MCF 10A (cell line): ENCODE results near the gene LILRA2. TPM values are rescaled to one million over a fixed set of nuclear protein-coding genes. Genes with fewer than 3 reads are reported as not detected.

Source experiments
- BruUV-seq: library from RNA; stranded (reverse); fragments of 400-500 nt; replicated peaks from 2 replicates; lab custom pipeline; 2021; lab: Mats Ljungman, UMichigan
- CTCF ChIA-PET: fragments of 300-600 bp; sonication (Branson Sonifier 250); formaldehyde crosslinking; extraction: SDS; loops from one replicate; lab custom pipeline; 2021; ENCODE audit warnings: antibody characterized with exemption, inconsistent platforms; lab: Yijun Ruan, JAX
- POLR2A ChIA-PET: fragments of 300-600, 350-650 bp; sonication (Branson Sonifier 250); formaldehyde crosslinking; extraction: SDS; loops from one replicate; lab custom pipeline; 2020; ENCODE audit warnings: antibody characterized with exemption, inconsistent platforms; lab: Yijun Ruan, JAX
- DNase-seq: peaks from one replicate; pipeline ENCODE4 v3.0.0-alpha.2; 2018; ENCODE audit not compliant: unreplicated experiment
- H3K27ac Mint-ChIP-seq: one replicate; pipeline ENCODE4 v1.8.0; 2022; ENCODE audit warnings: mild to moderate bottlenecking, low read depth, mixed read lengths; ENCODE audit not compliant: unreplicated experiment
- H3K27me3 Mint-ChIP-seq: one replicate; pipeline ENCODE4 v1.8.0; 2022; ENCODE audit warnings: mixed read lengths; ENCODE audit not compliant: insufficient read depth, unreplicated experiment
- H3K36me3 Mint-ChIP-seq: one replicate; pipeline ENCODE4 v1.8.0; 2022; ENCODE audit warnings: mild to moderate bottlenecking, moderate library complexity, mixed read lengths; ENCODE audit not compliant: insufficient read depth, unreplicated experiment
- H3K4me1 Mint-ChIP-seq: one replicate; pipeline ENCODE4 v1.8.0; 2022; ENCODE audit warnings: mixed read lengths; ENCODE audit not compliant: insufficient read depth, unreplicated experiment
- H3K4me3 Mint-ChIP-seq: one replicate; pipeline ENCODE4 v1.8.0; 2022; ENCODE audit warnings: mild to moderate bottlenecking, moderate library complexity, mixed read lengths; ENCODE audit not compliant: unreplicated experiment
- H3K9me3 Mint-ChIP-seq: one replicate; pipeline ENCODE4 v1.8.0; 2022; ENCODE audit warnings: mixed read lengths; ENCODE audit not compliant: unreplicated experiment
- CTCF ChIP-seq: fragments of 200-600 bp; IDR thresholded peaks from one replicate; pipeline ENCODE4 v1.8.0; 2022; ENCODE audit warnings: antibody characterized with exemption, mild to moderate bottlenecking; ENCODE audit not compliant: unreplicated experiment
- intact Hi-C: fragments of 100-400 bp; cut with micrococcal nuclease; formaldehyde crosslinking; loops from 2 replicates; pipeline ENCODE4 v1.14.1; 2022
- total RNA-seq: library from RNA; stranded (reverse); gene quantifications from 2 replicates; pipeline ENCODE4 v1.2.3, GENCODE V29; 2022

The LILRA2 gene
- total RNA-seq, 1 experiment from 2014 or later = not detected

DNA sequence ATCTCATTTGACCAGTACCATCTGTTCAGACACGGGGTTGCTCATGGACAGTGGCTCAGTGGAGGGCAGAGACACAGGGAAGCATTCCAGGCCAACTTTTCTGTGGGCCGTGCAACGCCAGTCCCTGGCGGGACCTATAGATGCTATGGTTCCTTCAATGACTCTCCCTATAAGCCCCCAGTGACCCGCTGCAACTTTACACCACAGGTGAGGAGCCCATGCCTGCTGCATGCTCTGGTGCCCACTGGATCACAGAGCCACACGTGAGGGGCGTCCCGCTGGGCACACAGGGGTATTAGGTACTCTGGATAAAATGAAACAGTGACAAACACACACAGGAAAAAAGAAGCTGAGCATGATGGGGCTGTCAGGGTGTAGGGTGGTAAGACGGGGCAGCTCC, 36.6 kb upstream of the LILRA2 start:
- TF ChIP-seq CTCF = no peak
- Mint-ChIP-seq H3K27me3 (no peaks in the 10 kb centered on the region), H3K9me3 (peaks cover 15% of the 10 kb centered on the region), H3K4me3 (no peak overlapping the region), H3K27ac (no peak overlapping the region), H3K4me1 (no peaks in the 10 kb centered on the region), H3K36me3 (no peaks in the 10 kb centered on the region)
- BruUV-seq = no TSS peak
- CTCF ChIA-PET = interaction anchor here (0.6 kb wide), 1 partner anchor 1110 kb away, joined by 7 read pairs; no protein-coding TSS in a partner anchor
- intact Hi-C loops = no loop called here
- POLR2A ChIA-PET = no interaction called here
- DNase-seq = no peak

GRCh38 chr19:54541712-54542111, 31.9 kb upstream of the LILRA2 start:
- BruUV-seq = no TSS peak
- Mint-ChIP-seq H3K36me3 (no peaks in the 10 kb centered on the region), H3K27me3 (no peaks in the 10 kb centered on the region), H3K9me3 (peaks cover 23% of the 10 kb centered on the region), H3K4me3 (no peak overlapping the region), H3K27ac (no peak overlapping the region), H3K4me1 (no peaks in the 10 kb centered on the region)
- CTCF ChIA-PET = no interaction called here
- intact Hi-C loops = no loop called here
- no peak for TF ChIP-seq CTCF
- no peak for DNase-seq
- POLR2A ChIA-PET = no interaction called here

DNA sequence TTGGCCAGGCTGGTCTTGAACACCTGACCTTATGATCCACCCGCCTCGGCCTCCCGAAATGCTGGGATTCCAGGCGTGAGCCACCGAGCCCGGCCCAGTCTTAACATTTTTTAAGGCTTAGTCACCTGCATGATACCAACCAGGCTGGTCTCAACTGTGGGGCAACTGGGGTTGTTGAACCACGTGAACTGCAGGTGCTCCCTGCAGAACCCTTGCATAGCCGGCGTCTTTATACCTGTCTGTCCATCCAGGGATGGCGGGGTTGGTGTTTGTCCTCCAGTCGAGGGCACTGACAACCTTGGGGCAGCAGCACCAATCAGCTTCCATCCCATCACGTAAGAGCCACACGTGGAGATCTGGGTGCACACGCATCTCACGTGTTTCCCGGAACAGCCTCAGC, 24.8 kb upstream of the LILRA2 start:
- no peaks in the 10 kb centered on the region for H3K4me1 Mint-ChIP-seq
- H3K9me3 Mint-ChIP-seq = peaks cover 32% of the 10 kb centered on the region
- H3K4me3 Mint-ChIP-seq = no peak overlapping the region
- ChIA-PET CTCF (no interaction called here), POLR2A (no interaction called here)
- H3K36me3 Mint-ChIP-seq = no peaks in the 10 kb centered on the region
- intact Hi-C loops = no loop called here
- DNase-seq = no peak
- no peak overlapping the region for H3K27ac Mint-ChIP-seq
- no peak for TF ChIP-seq CTCF
- BruUV-seq = no TSS peak
- no peaks in the 10 kb centered on the region for H3K27me3 Mint-ChIP-seq

GRCh38 chr19:54549224-54549623, 24.4 kb upstream of the LILRA2 start:
- H3K36me3 Mint-ChIP-seq = no peaks in the 10 kb centered on the region
- BruUV-seq = no TSS peak
- ChIA-PET CTCF (interaction anchor here (0.6 to 0.9 kb wide), 2 partner anchors 70 to 1465 kb away, joined by 3 to 5 read pairs; no protein-coding TSS in a partner anchor), POLR2A (no interaction called here)
- intact Hi-C loops = no loop called here
- no peak for DNase-seq
- H3K4me1 Mint-ChIP-seq = no peaks in the 10 kb centered on the region
- no peaks in the 10 kb centered on the region for H3K27me3 Mint-ChIP-seq
- no peak for TF ChIP-seq CTCF
- H3K4me3 Mint-ChIP-seq = no peak overlapping the region
- no peak overlapping the region for H3K27ac Mint-ChIP-seq
- H3K9me3 Mint-ChIP-seq = peaks cover 28% of the 10 kb centered on the region
